H1 (cell line): ENCODE measurements around the gene SKIL. TPM values are rescaled to one million over a fixed set of nuclear protein-coding genes. Genes with fewer than 3 reads are reported as not detected.

ENCODE experiments used
- CTCF ChIA-PET: fragments of 300-600 bp; sonication (Branson Sonifier 250); formaldehyde crosslinking; loops from one replicate; lab custom pipeline; 2021; ENCODE audit not compliant: partially characterized antibody; lab: Charles Lee
- POLR2A ChIA-PET: fragments of 300-600 bp; sonication (Branson Sonifier 250); formaldehyde crosslinking; loops from one replicate; lab custom pipeline; 2021; ENCODE audit warnings: inconsistent platforms; ENCODE audit not compliant: partially characterized antibody; lab: Charles Lee
- DNase-seq, 2 experiments: peaks; one replicate each; pipeline versions ENCODE4 v3.0.0 to v3.0.0-alpha.2; 2010 to 2022; ENCODE audit warnings: low spot score in 2 of 2, low read depth in 1 of 2, mixed read lengths in 1 of 2
- FAIRE-seq: peaks from 2 replicates; lab custom pipeline; 2011; peaks lifted over from hg19 to GRCh38; lab: Jason Lieb, UNC
- H2AFZ ChIP-seq: 2 replicates; pipeline ENCODE4 v1.8.1; 2012; ENCODE audit warnings: low read length, inconsistent platforms
- H2AK5ac ChIP-seq: 2 replicates; pipeline ENCODE4 v1.6.1; 2013; ENCODE audit warnings: low read depth, low read length
- H2BK120ac ChIP-seq: replicated peaks from 2 replicates; pipeline ENCODE3; 2013; ENCODE audit warnings: low read depth, low read length, inconsistent platforms
- H2BK12ac ChIP-seq: 2 replicates; pipeline ENCODE4 v1.6.1; 2013; ENCODE audit warnings: low read depth, low read length
- H2BK15ac ChIP-seq: 2 replicates; pipeline ENCODE4 v1.6.1; 2013; ENCODE audit warnings: low read length
- H2BK20ac ChIP-seq: 2 replicates; pipeline ENCODE4 v1.6.1; 2013; ENCODE audit warnings: low read length
- H2BK5ac ChIP-seq: 2 replicates; pipeline ENCODE4 v1.6.1; 2013; ENCODE audit warnings: low read depth, low read length
- H3K14ac ChIP-seq: 2 replicates; pipeline ENCODE4 v1.6.1; 2013; ENCODE audit warnings: inconsistent platforms; ENCODE audit not compliant: insufficient read length
- H3K18ac ChIP-seq: 2 replicates; pipeline ENCODE4 v1.6.1; 2013; ENCODE audit warnings: low read length; ENCODE audit errors: extremely low read depth
- H3K23ac ChIP-seq: 2 replicates; pipeline ENCODE4 v1.6.1; 2013; ENCODE audit warnings: inconsistent platforms; ENCODE audit not compliant: insufficient read length
- H3K23me2 ChIP-seq: 2 replicates; pipeline ENCODE4 v1.6.1; 2013; ENCODE audit warnings: low read depth, low read length
- H3K27ac ChIP-seq: 2 replicates; pipeline ENCODE4 v1.6.1; 2011; ENCODE audit warnings: low read depth, low read length, inconsistent platforms
- H3K27me3 ChIP-seq, 4 experiments: replicated peaks in 1 of 4; 1 replicate in 1 of 4; 2 replicates in 3 of 4; pipeline versions ENCODE4 v1.6.1 to v1.8.1; 2011 to 2013; ENCODE audit warnings: low read length in 3 of 4, mild to moderate bottlenecking in 3 of 4, inconsistent platforms in 2 of 4, mixed read lengths in 2 of 4, moderate library complexity in 1 of 4; ENCODE audit not compliant: control insufficient read depth in 3 of 4, insufficient read depth in 3 of 4; ENCODE audit errors: extremely low read depth in 1 of 4
- H3K36me3 ChIP-seq, 4 experiments: 2 replicates each; pipeline versions ENCODE4 v1.6.1 to v1.8.1; 2011 to 2013; ENCODE audit warnings: mild to moderate bottlenecking in 4 of 4, low read length in 3 of 4, moderate library complexity in 2 of 4, control low read depth in 1 of 4, inconsistent platforms in 1 of 4; ENCODE audit not compliant: insufficient read depth in 4 of 4, control insufficient read depth in 2 of 4
- H3K4ac ChIP-seq: replicated peaks from 2 replicates; pipeline ENCODE3; 2013; ENCODE audit warnings: low read length, low read depth, mixed read lengths, inconsistent platforms; ENCODE audit not compliant: insufficient read length
- H3K4me1 ChIP-seq, 4 experiments: replicated peaks in 1 of 4; 1 replicate in 1 of 4; 2 replicates in 3 of 4; pipeline versions ENCODE4 v1.6.1 to v1.8.1; 2011 to 2013; ENCODE audit warnings: low read length in 3 of 4, inconsistent platforms in 2 of 4, mixed read lengths in 1 of 4; ENCODE audit not compliant: insufficient read depth in 4 of 4, control insufficient read depth in 3 of 4
- H3K4me2 ChIP-seq, 2 experiments: 2 replicates each; pipeline versions ENCODE4 v1.6.1 to v1.8.1; 2011 to 2013; ENCODE audit warnings: low read depth in 2 of 2, low read length in 2 of 2, control low read depth in 1 of 2, inconsistent platforms in 1 of 2, mild to moderate bottlenecking in 1 of 2; ENCODE audit not compliant: insufficient read depth in 1 of 2
- H3K4me3 ChIP-seq, 4 experiments: fragments of 200-600, 300-600 bp in 1 of 4; sonication (generic), shearing (Covaris generic), sonication (Bioruptor Twin) in 1 of 4; 2 replicates each; pipeline versions ENCODE4 v1.5.1 to v1.8.1; 2011 to 2016; ENCODE audit warnings: low read length in 4 of 4, low read depth in 3 of 4, control low read depth in 2 of 4, inconsistent platforms in 2 of 4, mild to moderate bottlenecking in 2 of 4, mixed read lengths in 1 of 4, moderate library complexity in 1 of 4; ENCODE audit not compliant: insufficient read depth in 2 of 4; ENCODE audit errors: extremely low read depth in 1 of 4
- H3K56ac ChIP-seq: replicated peaks from 2 replicates; pipeline ENCODE3; 2013; ENCODE audit warnings: low read depth, mild to moderate bottlenecking, mixed read lengths, low read length, inconsistent platforms; ENCODE audit not compliant: insufficient read length
- H3K79me1 ChIP-seq: 2 replicates; pipeline ENCODE4 v1.6.1; 2013; ENCODE audit warnings: low read depth, low read length, control low read depth
- H3K79me2 ChIP-seq, 2 experiments: 2 replicates each; pipeline versions ENCODE4 v1.6.1 to v1.8.1; 2012 to 2013; ENCODE audit warnings: low read length in 2 of 2, mild to moderate bottlenecking in 2 of 2, inconsistent platforms in 1 of 2; ENCODE audit not compliant: insufficient read depth in 2 of 2, control insufficient read depth in 1 of 2
- H3K9ac ChIP-seq, 4 experiments: replicated peaks in 1 of 4; 1 replicate in 1 of 4; 2 replicates in 3 of 4; pipeline versions ENCODE4 v1.6.1 to v1.8.1; 2011 to 2013; ENCODE audit warnings: low read depth in 3 of 4, low read length in 3 of 4, control low read depth in 2 of 4, mild to moderate bottlenecking in 2 of 4, moderate library complexity in 2 of 4, inconsistent platforms in 1 of 4; ENCODE audit errors: extremely low read depth in 1 of 4
- H3K9me3 ChIP-seq, 2 experiments: 2 replicates each; pipeline versions ENCODE4 v1.6.1 to v1.8.1; 2012 to 2013; ENCODE audit warnings: mild to moderate bottlenecking in 2 of 2, moderate library complexity in 2 of 2, control low read depth in 1 of 2, inconsistent platforms in 1 of 2, low read depth in 1 of 2, low read length in 1 of 2, mixed read lengths in 1 of 2; ENCODE audit not compliant: insufficient read depth in 2 of 2
- H4K20me1 ChIP-seq, 2 experiments: replicated peaks in 1 of 2; 2 replicates each; pipeline versions ENCODE3 to v1.8.1; 2011 to 2013; ENCODE audit warnings: inconsistent platforms in 2 of 2, low read length in 2 of 2, mild to moderate bottlenecking in 1 of 2; ENCODE audit not compliant: insufficient read depth in 2 of 2, control insufficient read depth in 1 of 2
- H4K5ac ChIP-seq: 2 replicates; pipeline ENCODE4 v1.6.1; 2013; ENCODE audit warnings: low read length, low read depth, mixed read lengths, inconsistent platforms; ENCODE audit not compliant: insufficient read length
- H4K8ac ChIP-seq: 2 replicates; pipeline ENCODE4 v1.8.0; 2013; ENCODE audit warnings: mild to moderate bottlenecking, moderate library complexity, low read length, inconsistent platforms; ENCODE audit not compliant: insufficient read depth; ENCODE audit errors: extremely low read depth
- H4K91ac ChIP-seq: replicated peaks from 2 replicates; pipeline ENCODE3; 2013; ENCODE audit warnings: low read length, mixed read lengths, inconsistent platforms; ENCODE audit not compliant: insufficient read length
- ASH2L ChIP-seq: fragments of 200-600, 300-600 bp; sonication (generic); IDR thresholded peaks from one replicate; pipeline ENCODE4 v1.7.1; 2017; ENCODE audit warnings: low read length
- BACH1 ChIP-seq: IDR thresholded peaks from 2 replicates; pipeline ENCODE4 v1.6.1; 2012; ENCODE audit warnings: low read length, improper control_type of control experiment
- CHD2 ChIP-seq: IDR thresholded peaks from 2 replicates; pipeline ENCODE4 v1.6.1; 2012; ENCODE audit warnings: low read length, improper control_type of control experiment
- CREB1 ChIP-seq: IDR thresholded peaks from 2 replicates; pipeline ENCODE4 v1.6.1; 2012; ENCODE audit warnings: inconsistent platforms
- GABPA ChIP-seq: IDR thresholded peaks from 2 replicates; pipeline ENCODE4 v1.6.1; 2011; ENCODE audit warnings: mild to moderate bottlenecking, low read length, moderate library complexity, borderline replicate concordance; ENCODE audit not compliant: insufficient read depth
- RAD21 ChIP-seq, 2 experiments: IDR thresholded peaks in 1 of 2; conservative IDR thresholded peaks in 1 of 2; 2 replicates each; pipeline ENCODE4 v1.6.1; 2011; ENCODE audit warnings: low read depth in 2 of 2, low read length in 2 of 2, improper control_type of control experiment in 1 of 2, inconsistent platforms in 1 of 2, mild to moderate bottlenecking in 1 of 2, moderate library complexity in 1 of 2
- RXRA ChIP-seq: IDR thresholded peaks from 2 replicates; pipeline ENCODE4 v1.6.1; 2011; ENCODE audit warnings: low read depth, mild to moderate bottlenecking, low read length, moderate library complexity; ENCODE audit not compliant: insufficient read depth
- TAF7 ChIP-seq: optimal IDR thresholded peaks from 2 replicates; pipeline ENCODE3; 2011; ENCODE audit warnings: low read depth, mild to moderate bottlenecking, inconsistent platforms, low read length, moderate library complexity, borderline replicate concordance
- TBP ChIP-seq: IDR thresholded peaks from 2 replicates; pipeline ENCODE4 v1.6.1; 2011; ENCODE audit warnings: low read depth, low read length, improper control_type of control experiment
- YY1 ChIP-seq: IDR thresholded peaks from 2 replicates; pipeline ENCODE4 v1.6.1; 2011; ENCODE audit warnings: low read depth, mild to moderate bottlenecking, low read length
- WGBS, 2 experiments: shearing (Covaris generic) in 1 of 2; methylation state at CpG; one replicate each; pipeline versions ENCODE4 v1.1.6 to v1.1.7; 2013 to 2015; ENCODE audit warnings: low lambda C conversion rate in 2 of 2, mixed read lengths in 2 of 2, inconsistent platforms in 1 of 2, low coverage in 1 of 2, missing lambda C conversion rate in 1 of 2; ENCODE audit not compliant: insufficient replicate concordance in 2 of 2, insufficient coverage in 1 of 2, insufficient read length in 1 of 2; ENCODE audit errors: extremely low coverage in 1 of 2, missing lambda C conversion rate in 1 of 2; 5-methylcytosine and 5-hydroxymethylcytosine counted together
- polyA plus RNA-seq, 7 experiments: library from polyadenylated mRNA; depleted of rRNA in 3 of 7; stranded (reverse) in 5 of 7; unstranded in 2 of 7; fragments of >200 nt in 5 of 7; fragments of 200-250 nt in 2 of 7; gene quantifications; 1 replicate in 5 of 7; 2 replicates in 1 of 7; 4 replicates in 1 of 7; pipeline versions ENCODE4 v1.2.1 to v1.2.3, GENCODE V29; 2011 to 2013; ENCODE audit warnings: missing spikeins in 2 of 7, mixed read lengths in 2 of 7
- total RNA-seq: library from RNA; stranded (reverse); fragmentation: NEBNext Ultra II Directional; extraction: Animal tissue kit (Norgen Biotek cat#: 25700); gene quantifications from 2 replicates; pipeline ENCODE4 v1.2.1, GENCODE V29; 2021

Gene SKIL
- total and polyA plus RNA-seq, 2 of the 8 experiments (the other 6 are each of a cell fraction or from before 2014, with no cell fraction given): 13.2 to 277 TPM

DNA sequence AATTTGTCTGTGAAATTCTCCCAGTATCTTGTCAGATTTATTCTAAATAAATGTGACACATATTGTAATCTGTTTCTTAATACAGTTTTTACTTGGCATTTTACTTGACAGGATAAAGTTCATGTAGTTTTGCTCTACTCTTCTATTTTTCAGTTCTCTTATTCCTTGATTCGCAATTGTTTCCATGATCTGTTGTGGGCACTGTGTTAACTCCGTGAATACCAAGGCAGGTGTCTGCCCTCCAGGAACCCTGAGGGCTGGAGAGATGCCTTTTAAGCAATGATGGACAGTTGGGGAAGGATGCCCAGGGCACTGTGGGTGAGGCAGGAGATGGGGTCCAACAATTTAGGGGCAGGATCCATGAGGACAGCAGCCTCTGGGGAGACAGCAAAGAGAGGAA is 64.2 kb downstream of the SKIL start:
- Histone ChIP-seq H3K79me2 (no peaks in the 10 kb centered on the region), H3K27ac (no peak overlapping the region), H3K4ac (no peak overlapping the region), H2BK5ac (no peak overlapping the region), H4K5ac (no peak overlapping the region), H3K36me3 (no peaks in the 10 kb centered on the region), H3K23me2 (peaks cover 7% of the 10 kb centered on the region; the same call in 1 of the 2 replicates), H3K4me2 (no peak overlapping the region), H4K91ac (no peak overlapping the region), H4K8ac (no peak overlapping the region), H3K9me3 (no peaks in the 10 kb centered on the region), H2BK120ac (no peak overlapping the region), H2AK5ac (no peak overlapping the region), H3K14ac (no peak overlapping the region), H2BK12ac (no peak overlapping the region), H2AFZ (no peak overlapping the region), H3K23ac (no peak overlapping the region)
- no peak for DNase-seq
- POLR2A ChIA-PET: no interaction called here
- no peak for TF ChIP-seq BACH1
- TF ChIP-seq RAD21 (IDR thresholded peaks at IDR 0.05 in 1 of 2, conservative IDR thresholded peaks at IDR 0.05 in 1 of 2; ENCODE audit: low read depth in 2 of 2, low read length in 2 of 2): no peak
- TF ChIP-seq CHD2: no peak
- TF ChIP-seq ASH2L: no peak
- TF ChIP-seq YY1: no peak
- TF ChIP-seq TAF7: no peak
- TF ChIP-seq TBP: no peak
- TF ChIP-seq GABPA: no peak
- TF ChIP-seq RXRA: no peak
- TF ChIP-seq CREB1: no peak
- TF ChIP-seq, all 59 proteins: peak for 0
- Histone ChIP-seq H3K18ac (no peak overlapping the region), H4K20me1 (peaks cover 0 to 3% of the 10 kb centered on the region in 2 experiments), H3K27me3 (peaks cover 10 to 39% (median 31%) of the 10 kb centered on the region in 4 experiments), H3K79me1 (no peaks in the 10 kb centered on the region), H3K9ac (no peak overlapping the region), H3K56ac (no peak overlapping the region), H3K4me3 (no peak overlapping the region), H2BK20ac (no peak overlapping the region), H3K4me1 (peaks cover 2 to 11% (median 9%) of the 10 kb centered on the region in 4 experiments), H2BK15ac (no peak overlapping the region)
- WGBS, 2 experiments: 92% methylated on average over 2 of the region's 2 CpGs; no CpG with 5 or more reads in 1 of the 2 experiments
- no peak for FAIRE-seq
- CTCF ChIA-PET: interaction anchor here (0.7 to 1.7 kb wide), 4 partner anchors 9 to 390 kb away, joined by 3 to 7 read pairs (median 4); no protein-coding TSS in a partner anchor
